Tibial artery (tissue), 4 donors: Measurements from ENCODE around the gene DOLPP1.
"Not testable (repeated sequence)": the region's sequence is repeated elsewhere in the genome, so short reads cannot be mapped to it uniquely, and the experiment has no call there.

Source experiments
- DNase-seq, 2 donors: peaks; one replicate each; pipeline ENCODE4 v3.0.0-alpha.2; 2019
- H3K27ac ChIP-seq, 2 donors: fragments of 200-600 bp; sonication (generic) in 1 of 2; 1 replicate in 1 of 2; 2 replicates in 1 of 2; pipeline ENCODE4 v1.5.1; 2018 to 2019; ENCODE audit warnings: mild to moderate bottlenecking in 1 of 2
- H3K27me3 ChIP-seq, 2 donors: fragments of 200-600 bp; sonication (generic) in 1 of 2; one replicate each; pipeline versions ENCODE4 v1.5.1 to v1.6.0; 2016 to 2019
- H3K36me3 ChIP-seq, 3 donors: fragments of 200-600 bp; sonication (generic) in 2 of 3; one replicate each; pipeline ENCODE4 v1.5.1; 2016 to 2019; ENCODE audit warnings: mild to moderate bottlenecking in 2 of 3
- H3K4me1 ChIP-seq, 4 donors: fragments of 200-600 bp; sonication (generic) in 2 of 4; 1 replicate in 3 of 4; 2 replicates in 1 of 4; pipeline ENCODE4 v1.5.1; 2016 to 2019
- H3K4me3 ChIP-seq, 2 donors: fragments of 200-600 bp; sonication (generic) in 1 of 2; 1 replicate in 1 of 2; 2 replicates in 1 of 2; pipeline ENCODE4 v1.5.1; 2018 to 2019; ENCODE audit warnings: mild to moderate bottlenecking in 2 of 2
- H3K9me3 ChIP-seq, 3 donors: fragments of 200-600 bp; sonication (generic) in 1 of 3; one replicate each; pipeline ENCODE4 v1.5.1; 2016 to 2019
- intact Hi-C: fragments of 100-400 bp; cut with DNase I; formaldehyde crosslinking; loops from one replicate; pipeline ENCODE4 v1.15.0; 2023; ENCODE audit warnings: low total_unique reads
- TF ChIP-seq, protein P1 (sequence below), 2 experiments: fragments of 200-600 bp in 1 of 2; fragments of 450-650 bp in 1 of 2; IDR thresholded peaks; one replicate each; pipeline ENCODE4 v1.5.1; 2017 to 2019; ENCODE audit warnings: antibody characterized with exemption in 2 of 2, mild to moderate bottlenecking in 1 of 2, moderate library complexity in 1 of 2

DOLPP1 gene

GRCh38 chr9:129111528-129112151 is 30.7 kb downstream of the DOLPP1 start:
- Histone ChIP-seq H3K27me3 (no peaks in the 10 kb centered on the region), H3K9me3 (no peaks in the 10 kb centered on the region), H3K36me3 (peaks cover 5 to 21% (median 15%) of the 10 kb centered on the region in 3 donors), H3K27ac (peak overlapping the region; percentile 88 to 92), H3K4me1 (peaks cover 0 to 50% (median 27%) of the 10 kb centered on the region in 4 donors), H3K4me3 (peak overlapping the region; percentile 80 to 84)
- TF ChIP-seq, protein P1, sequence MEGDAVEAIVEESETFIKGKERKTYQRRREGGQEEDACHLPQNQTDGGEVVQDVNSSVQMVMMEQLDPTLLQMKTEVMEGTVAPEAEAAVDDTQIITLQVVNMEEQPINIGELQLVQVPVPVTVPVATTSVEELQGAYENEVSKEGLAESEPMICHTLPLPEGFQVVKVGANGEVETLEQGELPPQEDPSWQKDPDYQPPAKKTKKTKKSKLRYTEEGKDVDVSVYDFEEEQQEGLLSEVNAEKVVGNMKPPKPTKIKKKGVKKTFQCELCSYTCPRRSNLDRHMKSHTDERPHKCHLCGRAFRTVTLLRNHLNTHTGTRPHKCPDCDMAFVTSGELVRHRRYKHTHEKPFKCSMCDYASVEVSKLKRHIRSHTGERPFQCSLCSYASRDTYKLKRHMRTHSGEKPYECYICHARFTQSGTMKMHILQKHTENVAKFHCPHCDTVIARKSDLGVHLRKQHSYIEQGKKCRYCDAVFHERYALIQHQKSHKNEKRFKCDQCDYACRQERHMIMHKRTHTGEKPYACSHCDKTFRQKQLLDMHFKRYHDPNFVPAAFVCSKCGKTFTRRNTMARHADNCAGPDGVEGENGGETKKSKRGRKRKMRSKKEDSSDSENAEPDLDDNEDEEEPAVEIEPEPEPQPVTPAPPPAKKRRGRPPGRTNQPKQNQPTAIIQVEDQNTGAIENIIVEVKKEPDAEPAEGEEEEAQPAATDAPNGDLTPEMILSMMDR (IDR thresholded peaks at IDR 0.05) = no peak
- peak in 1 of 2 donors; percentile 52 for DNase-seq
- intact Hi-C loops = no loop called here

DNA sequence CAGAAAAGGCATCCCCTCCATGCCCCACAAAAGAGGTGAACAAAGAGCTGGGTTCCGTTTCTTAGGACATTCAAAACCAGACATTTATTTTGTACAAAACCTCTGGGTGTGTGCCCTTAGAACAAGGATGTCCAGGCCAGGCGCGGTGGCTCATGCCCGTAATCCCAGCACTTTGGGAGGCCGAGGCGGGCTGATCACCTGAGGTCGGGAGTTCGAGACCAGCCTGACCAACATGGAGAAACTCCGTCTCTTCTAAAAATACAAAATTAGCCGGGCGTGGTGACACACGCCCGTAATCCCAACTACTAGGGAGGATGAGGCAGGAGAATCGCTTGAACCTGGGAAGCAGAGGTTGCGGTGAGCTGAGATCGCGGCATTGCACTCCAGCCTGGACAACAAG is 31.6 kb downstream of the DOLPP1 start:
- H3K27ac ChIP-seq, H3K27me3 ChIP-seq, intact Hi-C loops, DNase-seq, H3K9me3 ChIP-seq: not testable (repeated sequence)
- H3K4me3 ChIP-seq = peak overlapping the region; percentile 80 to 84
- peaks cover 0 to 50% (median 27%) of the 10 kb centered on the region in 4 donors for H3K4me1 ChIP-seq
- H3K36me3 ChIP-seq = peaks cover 2 to 12% (median 6%) of the 10 kb centered on the region in 3 donors

DNA sequence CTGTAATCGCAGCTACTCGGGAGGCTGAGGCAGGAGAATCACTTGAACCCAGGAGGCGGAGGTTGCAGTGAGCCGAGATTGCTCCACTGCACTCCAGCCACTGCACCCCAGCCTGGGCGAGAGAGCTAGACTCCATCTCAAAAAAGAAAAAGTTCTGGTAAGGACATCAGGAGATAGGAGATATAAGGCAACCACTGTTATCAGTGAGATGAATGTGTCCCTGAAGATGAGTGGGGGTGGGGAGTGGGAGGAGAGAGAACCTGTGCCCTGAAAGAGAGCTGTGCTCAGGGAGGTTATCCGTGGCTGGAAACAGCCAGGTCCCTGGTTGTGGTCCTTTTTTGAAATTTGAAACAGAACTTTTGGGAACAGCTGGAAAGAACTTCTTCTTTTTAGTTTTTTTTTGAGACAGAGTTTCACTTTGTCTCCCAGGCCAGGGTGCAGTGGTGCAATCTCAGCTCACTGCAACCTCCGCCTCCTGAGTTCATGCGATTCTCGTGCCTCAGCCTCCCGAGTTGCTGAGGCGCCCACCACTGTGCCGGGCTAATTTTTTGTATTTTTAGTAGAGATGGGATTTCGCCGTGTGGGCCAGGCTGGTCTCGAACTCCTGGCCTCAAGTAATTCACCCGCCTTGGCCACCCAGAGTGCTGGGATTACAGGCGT is 32.9 kb downstream of the DOLPP1 start:
- no peak overlapping the region for H3K4me3 ChIP-seq
- H3K27me3 ChIP-seq = no peaks in the 10 kb centered on the region
- H3K36me3 ChIP-seq = no peaks in the 10 kb centered on the region
- no peak overlapping the region for H3K27ac ChIP-seq
- peaks cover 0 to 42% (median 22%) of the 10 kb centered on the region in 4 donors for H3K4me1 ChIP-seq
- intact Hi-C loops = no loop called here
- TF ChIP-seq, protein P1 (IDR thresholded peaks at IDR 0.05) = no peak
- no peak for DNase-seq
- no peaks in the 10 kb centered on the region for H3K9me3 ChIP-seq

- H3K4me3 ChIP-seq = no peak overlapping the region
- peaks cover 0 to 6% (median 0%) of the 10 kb centered on the region in 4 donors for H3K4me1 ChIP-seq
- H3K36me3 ChIP-seq = peaks cover 13 to 35% (median 31%) of the 10 kb centered on the region in 3 donors
- H3K27me3 ChIP-seq = no peaks in the 10 kb centered on the region
- TF ChIP-seq, protein P1 (IDR thresholded peaks at IDR 0.05) = no peak
- no peak for DNase-seq
- intact Hi-C loops = no loop called here
- H3K27ac ChIP-seq = no peak overlapping the region
- no peaks in the 10 kb centered on the region for H3K9me3 ChIP-seq
Measured at GRCh38 chr9:129118799-129119198, 37.9 kb downstream of the DOLPP1 start.

GRCh38 chr9:129121483-129121882 is 40.6 kb downstream of the DOLPP1 start:
- peaks cover 0 to under 1% (median 0%) of the 10 kb centered on the region in 4 donors for H3K4me1 ChIP-seq
- H3K4me3 ChIP-seq = no peak overlapping the region
- H3K27me3 ChIP-seq = no peaks in the 10 kb centered on the region
- no peak for DNase-seq
- intact Hi-C loops = loop anchor here (10.0 kb wide), 1 partner anchor 673 kb away; no protein-coding TSS in a partner anchor
- TF ChIP-seq, protein P1 (IDR thresholded peaks at IDR 0.05) = no peak
- H3K9me3 ChIP-seq = no peaks in the 10 kb centered on the region
- H3K27ac ChIP-seq = no peak overlapping the region
- peaks cover 19 to 57% (median 42%) of the 10 kb centered on the region in 3 donors for H3K36me3 ChIP-seq

DNA sequence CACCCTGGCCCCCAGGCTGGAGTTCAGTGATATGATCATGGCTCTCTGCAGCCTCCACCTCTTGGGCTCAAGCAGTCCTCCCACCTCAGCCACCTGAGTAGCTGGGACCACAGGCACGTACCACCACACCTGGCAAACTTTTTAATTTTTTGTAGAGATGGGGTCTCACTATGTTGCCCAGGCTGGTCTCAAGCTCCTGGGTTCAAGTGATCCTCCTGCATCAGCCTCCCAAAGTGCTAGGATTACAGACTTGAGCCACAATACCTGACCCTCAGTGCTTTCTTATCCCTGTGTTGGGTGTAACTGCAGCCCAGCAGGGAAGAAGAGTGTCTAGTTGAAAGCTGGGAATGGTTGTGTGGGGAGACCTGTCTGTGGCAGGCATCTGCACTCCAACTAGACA is 41.2 kb downstream of the DOLPP1 start:
- Histone ChIP-seq H3K27me3 (no peaks in the 10 kb centered on the region), H3K27ac (no peak overlapping the region), H3K4me1 (peaks cover 0 to 4% (median 0%) of the 10 kb centered on the region in 4 donors), H3K4me3 (no peak overlapping the region), H3K9me3 (no peaks in the 10 kb centered on the region), H3K36me3 (peaks cover 19 to 63% (median 42%) of the 10 kb centered on the region in 3 donors)
- no peak for DNase-seq
- intact Hi-C loops = loop anchor here (10.0 kb wide), 1 partner anchor 673 kb away; no protein-coding TSS in a partner anchor
- TF ChIP-seq, protein P1 (IDR thresholded peaks at IDR 0.05) = no peak

GRCh38 chr9:129122976-129123375 is 42.1 kb downstream of the DOLPP1 start:
- intact Hi-C loops = loop anchor here (10.0 kb wide), 1 partner anchor 672 kb away; no protein-coding TSS in a partner anchor
- H3K27me3 ChIP-seq, H3K4me1 ChIP-seq, H3K9me3 ChIP-seq, H3K27ac ChIP-seq, DNase-seq, H3K4me3 ChIP-seq: not testable (repeated sequence)
- H3K36me3 ChIP-seq = peaks cover 19 to 71% (median 42%) of the 10 kb centered on the region in 3 donors
